Measurements from ENCODE around the gene BRAF.
"Not testable (repeated sequence)": the region's sequence is repeated elsewhere in the genome, so short reads cannot be mapped to it uniquely, and the experiment has no call there.

Gene BRAF

DNA sequence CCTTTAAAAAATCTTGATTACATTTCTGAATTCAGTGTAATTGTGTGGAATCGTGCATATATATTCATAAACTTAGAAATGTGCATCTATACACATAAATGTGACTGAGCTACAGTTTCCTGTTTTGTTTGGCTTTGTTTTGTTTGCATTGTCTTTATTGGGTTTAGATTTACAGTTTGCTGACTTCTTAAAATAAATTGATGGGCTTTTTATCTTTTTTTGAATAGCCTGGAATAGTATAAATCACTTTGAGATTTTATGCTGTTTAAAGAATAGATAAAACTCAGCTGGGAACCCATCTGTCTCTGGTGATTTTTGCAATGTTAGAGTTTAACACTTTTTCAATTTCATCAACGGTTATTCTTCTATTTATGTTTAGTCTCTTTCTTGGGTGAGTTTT is 21.2 kb upstream of the BRAF start:
- Histone ChIP-seq H3K79me2 (ENCODE audit: insufficient read depth, low read length) (no peaks in the 10 kb centered on the region), H4K20me1 (ENCODE audit: low read depth, low read length) (no peaks in the 10 kb centered on the region), H3K4me3 (ENCODE audit: insufficient read depth, low read length, poor library complexity, severe bottlenecking) (no peak overlapping the region), H3K27me3 (ENCODE audit: low read length) (no peaks in the 10 kb centered on the region), H2AFZ (ENCODE audit: low read depth, low read length, severe bottlenecking) (no peak overlapping the region), H3K9ac (ENCODE audit: low read length) (no peak overlapping the region), H3F3A (ENCODE audit: insufficient read depth) (no peaks in the 10 kb centered on the region), H3K36me3 (ENCODE audit: low read length) (no peaks in the 10 kb centered on the region), H3K9me3 (ENCODE audit: insufficient read depth, low read length) (no peaks in the 10 kb centered on the region), H3K4me2 (ENCODE audit: low read depth, low read length, poor library complexity, severe bottlenecking) (no peak overlapping the region), H3K27ac (ENCODE audit: low read depth, low read length) (no peak overlapping the region), H3K9me2 (replicated peaks; ENCODE audit: insufficient read depth, low read length) (no peaks in the 10 kb centered on the region)
- no peak for TF ChIP-seq EZH2phosphoT487 (conservative IDR thresholded peaks at IDR 0.05; ENCODE audit: low read length)
- TF ChIP-seq, protein P1, sequence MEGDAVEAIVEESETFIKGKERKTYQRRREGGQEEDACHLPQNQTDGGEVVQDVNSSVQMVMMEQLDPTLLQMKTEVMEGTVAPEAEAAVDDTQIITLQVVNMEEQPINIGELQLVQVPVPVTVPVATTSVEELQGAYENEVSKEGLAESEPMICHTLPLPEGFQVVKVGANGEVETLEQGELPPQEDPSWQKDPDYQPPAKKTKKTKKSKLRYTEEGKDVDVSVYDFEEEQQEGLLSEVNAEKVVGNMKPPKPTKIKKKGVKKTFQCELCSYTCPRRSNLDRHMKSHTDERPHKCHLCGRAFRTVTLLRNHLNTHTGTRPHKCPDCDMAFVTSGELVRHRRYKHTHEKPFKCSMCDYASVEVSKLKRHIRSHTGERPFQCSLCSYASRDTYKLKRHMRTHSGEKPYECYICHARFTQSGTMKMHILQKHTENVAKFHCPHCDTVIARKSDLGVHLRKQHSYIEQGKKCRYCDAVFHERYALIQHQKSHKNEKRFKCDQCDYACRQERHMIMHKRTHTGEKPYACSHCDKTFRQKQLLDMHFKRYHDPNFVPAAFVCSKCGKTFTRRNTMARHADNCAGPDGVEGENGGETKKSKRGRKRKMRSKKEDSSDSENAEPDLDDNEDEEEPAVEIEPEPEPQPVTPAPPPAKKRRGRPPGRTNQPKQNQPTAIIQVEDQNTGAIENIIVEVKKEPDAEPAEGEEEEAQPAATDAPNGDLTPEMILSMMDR (IDR thresholded peaks at IDR 0.05; ENCODE audit: insufficient read depth, low read length, poor library complexity, severe bottlenecking), result no peak

DNA sequence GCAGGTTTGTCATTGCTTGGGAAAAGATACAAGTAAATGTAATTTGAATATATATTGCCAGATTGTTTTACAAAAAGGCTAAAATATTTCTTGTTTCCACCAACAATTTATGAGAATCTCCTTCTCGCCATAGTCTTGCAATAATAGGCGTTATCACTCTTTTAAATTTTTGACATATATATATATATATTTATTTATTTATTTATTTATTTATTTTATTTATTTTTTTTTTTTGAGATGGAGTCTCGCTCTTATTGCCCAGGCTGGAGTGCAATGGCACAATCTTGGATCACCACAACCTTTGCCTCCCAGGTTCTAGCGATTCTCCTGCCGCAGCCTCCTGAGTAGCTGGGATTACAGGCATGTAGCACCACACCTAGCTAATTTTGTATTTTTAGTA is 17.5 kb upstream of the BRAF start:
- H3F3A ChIP-seq (ENCODE audit: insufficient read depth); H2AFZ ChIP-seq (ENCODE audit: low read depth, low read length, severe bottlenecking); H3K27me3 ChIP-seq (ENCODE audit: low read length); H3K79me2 ChIP-seq (ENCODE audit: insufficient read depth, low read length); H3K9me2 ChIP-seq (replicated peaks; ENCODE audit: insufficient read depth, low read length); H3K4me2 ChIP-seq (ENCODE audit: low read depth, low read length, poor library complexity, severe bottlenecking); H3K27ac ChIP-seq (ENCODE audit: low read depth, low read length); H3K4me3 ChIP-seq (ENCODE audit: insufficient read depth, low read length, poor library complexity, severe bottlenecking); H3K9me3 ChIP-seq (ENCODE audit: insufficient read depth, low read length); H3K36me3 ChIP-seq (ENCODE audit: low read length); H3K9ac ChIP-seq (ENCODE audit: low read length); H4K20me1 ChIP-seq (ENCODE audit: low read depth, low read length): not testable (repeated sequence)

DNA sequence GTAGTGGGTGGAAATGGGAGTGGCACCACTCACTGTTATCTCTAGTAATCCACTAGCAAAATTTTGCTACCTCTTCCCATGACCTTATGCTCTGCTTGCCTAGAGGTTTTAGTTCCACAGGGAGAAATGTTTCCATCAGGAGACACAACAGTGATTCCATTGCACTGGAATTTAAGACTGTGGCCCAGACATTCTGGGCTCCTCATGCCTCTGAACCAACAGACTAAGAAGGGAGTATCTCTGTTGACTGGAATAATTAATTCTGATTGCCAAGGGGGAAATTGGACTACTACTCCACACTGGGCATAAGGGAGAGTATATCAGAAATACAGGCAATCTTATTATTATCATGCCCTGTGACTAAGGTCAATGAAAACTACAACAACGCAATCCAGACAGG is 16.2 kb upstream of the BRAF start:
- Histone ChIP-seq H3K9ac (ENCODE audit: low read length) (no peak overlapping the region), H3K4me3 (ENCODE audit: insufficient read depth, low read length, poor library complexity, severe bottlenecking) (no peak overlapping the region), H3K27me3 (ENCODE audit: low read length) (no peaks in the 10 kb centered on the region), H3K36me3 (ENCODE audit: low read length) (no peaks in the 10 kb centered on the region), H3K9me3 (ENCODE audit: insufficient read depth, low read length) (no peaks in the 10 kb centered on the region), H3F3A (ENCODE audit: insufficient read depth) (no peaks in the 10 kb centered on the region), H3K4me2 (ENCODE audit: low read depth, low read length, poor library complexity, severe bottlenecking) (no peak overlapping the region), H3K27ac (ENCODE audit: low read depth, low read length) (no peak overlapping the region), H3K79me2 (ENCODE audit: insufficient read depth, low read length) (no peaks in the 10 kb centered on the region), H2AFZ (ENCODE audit: low read depth, low read length, severe bottlenecking) (no peak overlapping the region), H3K9me2 (replicated peaks; ENCODE audit: insufficient read depth, low read length) (no peaks in the 10 kb centered on the region), H4K20me1 (ENCODE audit: low read depth, low read length) (no peaks in the 10 kb centered on the region)
- TF ChIP-seq, protein P1 (IDR thresholded peaks at IDR 0.05; ENCODE audit: insufficient read depth, low read length, poor library complexity, severe bottlenecking), result no peak

DNA sequence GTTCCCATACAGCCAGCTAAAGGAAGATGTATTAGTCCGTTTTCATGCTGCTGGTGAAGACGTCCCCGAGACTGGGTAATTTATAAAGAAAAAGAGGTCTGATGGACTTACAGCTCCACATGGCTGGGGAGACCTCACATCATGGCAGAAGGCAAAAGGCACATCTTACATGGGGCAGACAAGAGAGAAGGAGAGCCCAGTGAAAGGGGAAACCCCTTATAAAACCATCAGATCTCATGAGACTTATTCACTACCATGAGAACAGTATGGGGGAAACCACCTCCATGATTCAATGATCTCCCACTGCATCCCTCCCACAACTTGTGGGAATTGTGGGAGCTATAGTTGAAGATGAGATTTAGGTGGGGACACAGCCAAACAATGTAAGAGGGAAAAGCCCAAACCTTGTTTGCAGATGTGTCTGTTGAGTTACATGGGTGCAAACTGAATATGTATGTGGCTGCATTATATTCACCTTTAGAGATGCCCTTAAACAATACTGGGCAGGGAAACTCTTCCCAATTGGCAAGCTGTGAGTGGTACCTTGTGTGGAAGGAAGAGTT is 13.1 kb upstream of the BRAF start:
- Histone ChIP-seq H3K27ac (ENCODE audit: low read depth, low read length) (no peak overlapping the region), H3K36me3 (ENCODE audit: low read length) (no peaks in the 10 kb centered on the region), H4K20me1 (ENCODE audit: low read depth, low read length) (no peaks in the 10 kb centered on the region), H3K9me3 (ENCODE audit: insufficient read depth, low read length) (no peaks in the 10 kb centered on the region), H3K27me3 (ENCODE audit: low read length) (no peaks in the 10 kb centered on the region), H3K9ac (ENCODE audit: low read length) (no peak overlapping the region), H3K79me2 (ENCODE audit: insufficient read depth, low read length) (no peaks in the 10 kb centered on the region), H2AFZ (ENCODE audit: low read depth, low read length, severe bottlenecking) (no peak overlapping the region), H3F3A (ENCODE audit: insufficient read depth) (no peaks in the 10 kb centered on the region), H3K9me2 (replicated peaks; ENCODE audit: insufficient read depth, low read length) (no peaks in the 10 kb centered on the region), H3K4me2 (ENCODE audit: low read depth, low read length, poor library complexity, severe bottlenecking) (no peak overlapping the region), H3K4me3 (ENCODE audit: insufficient read depth, low read length, poor library complexity, severe bottlenecking) (no peak overlapping the region)
- TF ChIP-seq, protein P1 (IDR thresholded peaks at IDR 0.05; ENCODE audit: insufficient read depth, low read length, poor library complexity, severe bottlenecking), result no peak
- TF ChIP-seq EZH2phosphoT487 (conservative IDR thresholded peaks at IDR 0.05; ENCODE audit: low read length), result no peak

All from SU-DHL-6 (cell line).